ENCODE results near the gene TFAP2A.

- TF ChIP-seq ZNF384 (IDR thresholded peaks at IDR 0.05): no peak
- TF ChIP-seq LEF1 (IDR thresholded peaks at IDR 0.05; ENCODE audit: borderline replicate concordance): no peak
- no peak for TF ChIP-seq ELF4 (IDR thresholded peaks at IDR 0.05)
- TF ChIP-seq FOXA1 (IDR thresholded peaks at IDR 0.05): no peak
- no peak for TF ChIP-seq HDGF (IDR thresholded peaks at IDR 0.05; ENCODE audit: borderline replicate concordance)
- TF ChIP-seq SP1 (IDR thresholded peaks at IDR 0.05): no peak
- no peak for TF ChIP-seq FOXM1 (IDR thresholded peaks at IDR 0.05; ENCODE audit: borderline replicate concordance)
- no peak for TF ChIP-seq FOXK2 (IDR thresholded peaks at IDR 0.05)
- TF ChIP-seq CTBP1 (IDR thresholded peaks at IDR 0.05; ENCODE audit: borderline replicate concordance): no peak; the same call in 1 of the 2 replicates
- no peak for TF ChIP-seq BHLHE40 (IDR thresholded peaks at IDR 0.05; ENCODE audit: borderline replicate concordance)
- TF ChIP-seq ARNT (IDR thresholded peaks at IDR 0.05): no peak
- TF ChIP-seq, protein P1, sequence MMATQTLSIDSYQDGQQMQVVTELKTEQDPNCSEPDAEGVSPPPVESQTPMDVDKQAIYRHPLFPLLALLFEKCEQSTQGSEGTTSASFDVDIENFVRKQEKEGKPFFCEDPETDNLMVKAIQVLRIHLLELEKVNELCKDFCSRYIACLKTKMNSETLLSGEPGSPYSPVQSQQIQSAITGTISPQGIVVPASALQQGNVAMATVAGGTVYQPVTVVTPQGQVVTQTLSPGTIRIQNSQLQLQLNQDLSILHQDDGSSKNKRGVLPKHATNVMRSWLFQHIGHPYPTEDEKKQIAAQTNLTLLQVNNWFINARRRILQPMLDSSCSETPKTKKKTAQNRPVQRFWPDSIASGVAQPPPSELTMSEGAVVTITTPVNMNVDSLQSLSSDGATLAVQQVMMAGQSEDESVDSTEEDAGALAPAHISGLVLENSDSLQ (IDR thresholded peaks at IDR 0.05): no peak
Observed at GRCh38 chr6:10411971-10412460, 2.9 kb downstream of the TFAP2A start.
